ENCODE measurements around the gene KLK15.

DNA sequence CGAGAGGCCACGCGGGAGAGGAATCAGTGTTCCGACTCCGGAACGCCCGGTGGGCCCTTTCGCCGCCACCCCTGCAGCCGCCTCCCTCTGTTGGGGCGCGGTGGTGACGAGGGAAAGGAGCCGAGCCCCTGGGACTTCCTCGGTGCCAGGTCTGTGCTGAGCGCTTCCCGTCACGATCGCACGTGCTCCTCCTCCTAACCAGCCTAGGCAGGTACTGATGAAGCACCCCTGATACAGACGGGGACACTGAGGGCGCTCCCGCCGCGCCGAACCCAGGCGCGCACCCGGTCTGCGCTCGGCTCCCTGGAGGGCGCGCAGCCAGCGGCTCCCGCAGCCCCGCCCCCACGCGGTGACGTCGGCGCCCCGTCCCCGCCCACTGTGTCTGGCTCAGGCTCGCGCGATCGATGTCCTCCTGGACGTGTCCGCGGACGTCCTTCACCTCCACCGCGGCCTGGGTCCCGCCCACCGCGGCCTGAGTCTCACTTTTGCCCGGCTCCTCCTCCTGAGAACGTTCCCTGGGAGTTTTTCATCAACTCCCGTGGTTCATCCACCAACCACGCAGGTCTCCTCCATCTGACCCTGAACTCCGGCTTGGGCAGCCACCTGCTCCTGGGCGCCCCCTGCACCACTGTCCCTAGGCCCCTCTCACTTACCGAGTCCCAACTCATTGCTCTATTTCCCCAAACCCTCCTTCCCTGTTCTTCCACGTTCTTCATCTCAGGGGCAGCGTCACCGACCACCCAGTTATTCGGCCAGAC, 2.6 kb upstream of the KLK15 start:
- TF ChIP-seq RAD21 (IDR thresholded peaks at IDR 0.05; ENCODE audit: insufficient read depth, low read depth, low read length) (no peak), HDAC6 (IDR thresholded peaks at IDR 0.05; ENCODE audit: unreplicated experiment) (peak; percentile 81)
